CD4-positive, CD25-positive, alpha-beta regulatory T cell (primary cell): ENCODE measurements around the gene NFKBIZ. TPM values are rescaled to one million over a fixed set of nuclear protein-coding genes. Genes with fewer than 3 reads are reported as not detected.

Experiments used
- ATAC-seq, 2 donors: fragments of 150-1000 bp; cut with Tn5 transposase; one replicate each; pipeline ENCODE4 v1.10.0; 2021; ENCODE audit warnings: low read depth in 2 of 2, moderate number of reproducible peaks in 2 of 2, moderate library complexity in 1 of 2
- DNase-seq, 3 donors: peaks; one replicate each; pipeline versions ENCODE4 v3.0.0 to v3.0.0-alpha.2; 2012 to 2022; ENCODE audit warnings: mixed read lengths in 1 of 3
- H3K27ac ChIP-seq: one replicate; pipeline ENCODE4 v1.7.0; 2013; ENCODE audit warnings: mild to moderate bottlenecking, low read length; ENCODE audit not compliant: insufficient read depth, poor library complexity, severe bottlenecking
- H3K27me3 ChIP-seq: one replicate; pipeline ENCODE4 v1.7.0; 2013; ENCODE audit warnings: low read length; ENCODE audit not compliant: control insufficient read depth, insufficient read depth
- H3K36me3 ChIP-seq: one replicate; pipeline ENCODE4 v1.7.0; 2013; ENCODE audit warnings: mild to moderate bottlenecking, low read length, moderate library complexity; ENCODE audit not compliant: control insufficient read depth, insufficient read depth
- H3K4me1 ChIP-seq: 2 replicates; pipeline ENCODE4 v1.7.0; 2013; ENCODE audit warnings: mild to moderate bottlenecking, low read length; ENCODE audit not compliant: insufficient read depth, control insufficient read depth, poor library complexity, severe bottlenecking
- H3K4me3 ChIP-seq: one replicate; pipeline ENCODE4 v1.7.0; 2013; ENCODE audit warnings: low read depth, mild to moderate bottlenecking, low read length, moderate library complexity
- H3K9me3 ChIP-seq, 2 experiments: 1 replicate in 1 of 2; 2 replicates in 1 of 2; pipeline ENCODE4 v1.7.0; 2013; ENCODE audit warnings: low read length in 2 of 2, mild to moderate bottlenecking in 1 of 2, moderate library complexity in 1 of 2; ENCODE audit not compliant: control insufficient read depth in 2 of 2
- H3K27ac Mint-ChIP-seq, 3 donors: one replicate each; pipeline ENCODE4 v1.8.0; 2020 to 2022; ENCODE audit warnings: mild to moderate bottlenecking in 3 of 3, mixed read lengths in 3 of 3, moderate library complexity in 2 of 3
- H3K27me3 Mint-ChIP-seq: one replicate; pipeline ENCODE4 v1.8.0; 2022; ENCODE audit warnings: mild to moderate bottlenecking, mixed read lengths
- H3K36me3 Mint-ChIP-seq: one replicate; pipeline ENCODE4 v1.8.0; 2020; ENCODE audit warnings: mixed read lengths
- H3K4me1 Mint-ChIP-seq, 4 donors: one replicate each; pipeline ENCODE4 v1.8.0; 2020 to 2022; ENCODE audit warnings: mixed read lengths in 4 of 4, mild to moderate bottlenecking in 1 of 4
- H3K4me3 Mint-ChIP-seq, 4 donors: one replicate each; pipeline ENCODE4 v1.8.0; 2020 to 2022; ENCODE audit warnings: mild to moderate bottlenecking in 4 of 4, mixed read lengths in 4 of 4, moderate library complexity in 3 of 4
- H3K9me3 Mint-ChIP-seq, 7 donors: one replicate each; pipeline ENCODE4 v1.8.0; 2020 to 2022; ENCODE audit warnings: mixed read lengths in 7 of 7, mild to moderate bottlenecking in 3 of 7, moderate library complexity in 2 of 7
- polyA plus RNA-seq, 4 donors: library from polyadenylated mRNA; unstranded; fragments of 300-500 nt; fragmentation: Illumina TruSeq; gene quantifications; one replicate each; pipeline ENCODE4 v1.2.3, GENCODE V29; 2021
- total RNA-seq: library from RNA; stranded (reverse); gene quantifications from one replicate; pipeline ENCODE4 v1.2.3, GENCODE V29; 2022

The NFKBIZ gene
- total and polyA plus RNA-seq, 5 donors from 2014 or later = 15.2 to 637 (median 25.8) TPM

DNA sequence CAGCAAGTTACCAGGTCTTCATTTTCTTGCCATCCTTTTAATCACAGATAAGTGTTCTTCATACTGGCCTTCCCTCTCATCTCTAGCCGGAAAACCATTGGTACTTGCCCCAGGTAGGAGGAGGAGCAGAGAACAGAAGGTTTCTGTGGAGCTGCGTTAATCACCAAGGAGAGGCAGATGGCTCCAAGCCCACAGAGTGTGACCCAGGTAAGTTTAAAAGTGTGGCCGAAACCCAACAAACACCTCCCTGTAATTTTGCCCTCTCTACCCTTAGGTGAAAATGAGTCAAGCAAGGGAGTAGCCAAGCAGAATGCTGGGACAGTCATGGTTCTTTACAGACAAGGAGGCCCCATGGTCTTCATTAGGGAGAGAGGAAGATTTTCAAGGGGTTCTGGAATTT lies 37.3 kb downstream of the NFKBIZ start:
- Mint-ChIP-seq H3K27me3 (no peaks in the 10 kb centered on the region), H3K4me1 (no peaks in the 10 kb centered on the region), H3K27ac (no peak overlapping the region), H3K9me3 (peaks cover 0 to 5% (median 3%) of the 10 kb centered on the region in 7 donors), H3K36me3 (no peaks in the 10 kb centered on the region), H3K4me3 (no peak overlapping the region)
- no peaks in the 10 kb centered on the region for H3K27me3 ChIP-seq
- no peak for DNase-seq
- H3K9me3 ChIP-seq = no peaks in the 10 kb centered on the region
- no peak for ATAC-seq
- H3K36me3 ChIP-seq = no peaks in the 10 kb centered on the region
- H3K4me1 ChIP-seq = no peaks in the 10 kb centered on the region
- H3K27ac ChIP-seq = no peak overlapping the region
- H3K4me3 ChIP-seq = no peak overlapping the region

DNA sequence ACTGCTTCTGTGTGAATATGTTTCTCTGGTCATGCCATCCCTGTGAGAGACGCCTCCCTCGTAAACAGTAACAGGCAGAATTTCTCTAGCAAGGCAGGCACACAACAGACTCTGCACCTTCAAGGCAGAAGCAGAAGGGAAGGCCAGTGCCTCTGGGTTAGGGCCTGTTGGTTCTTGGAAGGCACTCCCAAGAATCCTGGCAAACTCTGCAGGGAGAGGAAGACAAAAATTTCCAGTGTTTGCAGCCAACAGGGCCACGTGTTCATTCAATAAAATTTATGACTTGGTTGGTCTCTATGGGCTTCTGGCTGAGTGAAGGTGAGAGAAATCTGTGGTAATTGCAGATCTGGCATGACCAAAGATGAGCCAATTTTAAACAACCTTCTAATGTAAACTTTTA lies 39.3 kb downstream of the NFKBIZ start:
- ATAC-seq (no peak), DNase-seq (no peak)
- Mint-ChIP-seq H3K27me3 (no peaks in the 10 kb centered on the region), H3K36me3 (no peaks in the 10 kb centered on the region), H3K4me3 (no peak overlapping the region), H3K9me3 (peaks cover 0 to 5% (median 3%) of the 10 kb centered on the region in 7 donors), H3K4me1 (peaks cover 0 to 1% (median 0%) of the 10 kb centered on the region in 4 donors), H3K27ac (peak overlapping the region in 1 of 3 donors; percentile 52)
- H3K9me3 ChIP-seq = no peaks in the 10 kb centered on the region
- H3K36me3 ChIP-seq = no peaks in the 10 kb centered on the region
- H3K27me3 ChIP-seq = no peaks in the 10 kb centered on the region
- no peak overlapping the region for H3K4me3 ChIP-seq
- H3K4me1 ChIP-seq = no peaks in the 10 kb centered on the region
- no peak overlapping the region for H3K27ac ChIP-seq

DNA sequence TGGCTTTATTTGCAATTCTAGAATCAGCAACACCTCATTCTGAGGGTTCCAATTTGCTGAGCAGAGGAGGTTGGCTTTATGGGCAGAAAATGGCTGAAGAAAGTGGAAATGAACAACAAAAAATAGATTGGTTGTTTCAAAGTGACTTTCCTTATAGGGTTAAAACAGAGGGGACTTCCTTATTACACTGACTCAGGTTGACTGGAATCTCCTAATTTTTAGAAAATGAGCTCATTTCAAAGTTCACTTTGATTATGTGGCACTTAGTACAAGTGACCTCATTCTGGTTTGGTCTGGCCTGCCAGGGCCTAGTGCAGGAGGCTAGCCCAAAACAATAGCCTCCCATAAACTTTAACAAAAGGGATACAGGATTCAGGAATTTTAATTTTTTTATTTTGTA lies 41.4 kb downstream of the NFKBIZ start:
- no peaks in the 10 kb centered on the region for H3K27me3 ChIP-seq
- no peak overlapping the region for H3K4me3 ChIP-seq
- no peak overlapping the region for H3K27ac ChIP-seq
- no peak overlapping the region for H3K4me3 Mint-ChIP-seq
- H3K9me3 Mint-ChIP-seq = peaks cover 0 to 4% (median 1%) of the 10 kb centered on the region in 7 donors
- no peaks in the 10 kb centered on the region for H3K4me1 ChIP-seq
- no peak for ATAC-seq
- no peaks in the 10 kb centered on the region for H3K36me3 Mint-ChIP-seq
- H3K9me3 ChIP-seq = no peaks in the 10 kb centered on the region
- H3K27ac Mint-ChIP-seq = no peak overlapping the region
- H3K36me3 ChIP-seq = no peaks in the 10 kb centered on the region
- DNase-seq = no peak
- H3K4me1 Mint-ChIP-seq = peaks cover 0 to 1% (median 0%) of the 10 kb centered on the region in 4 donors
- H3K27me3 Mint-ChIP-seq = no peaks in the 10 kb centered on the region

DNA sequence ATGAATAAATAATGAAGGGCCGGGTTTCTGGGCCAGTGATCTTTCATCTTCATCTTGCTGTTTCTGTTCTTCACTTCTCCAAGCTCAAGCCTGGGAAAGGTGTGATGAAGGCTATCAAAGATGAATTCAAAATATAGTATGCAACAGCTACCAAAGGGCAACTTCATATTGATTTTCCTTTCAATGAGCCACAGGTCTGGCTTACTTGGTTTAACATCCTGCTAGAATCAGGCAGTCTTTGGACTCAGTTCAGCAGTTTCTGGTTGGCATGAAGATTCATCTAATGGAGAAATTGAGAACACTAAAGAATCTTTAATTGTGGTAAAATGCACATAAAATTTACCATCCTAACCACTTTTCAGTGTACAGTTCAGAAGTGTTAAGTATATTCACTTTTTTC lies 43.3 kb downstream of the NFKBIZ start:
- DNase-seq = no peak
- Histone ChIP-seq H3K27ac (no peak overlapping the region), H3K9me3 (no peaks in the 10 kb centered on the region), H3K4me3 (no peak overlapping the region), H3K4me1 (no peaks in the 10 kb centered on the region), H3K27me3 (no peaks in the 10 kb centered on the region), H3K36me3 (no peaks in the 10 kb centered on the region)
- H3K36me3 Mint-ChIP-seq = no peaks in the 10 kb centered on the region
- no peak for ATAC-seq
- no peaks in the 10 kb centered on the region for H3K27me3 Mint-ChIP-seq
- no peak overlapping the region for H3K4me3 Mint-ChIP-seq
- peaks cover 0 to 2% (median 0%) of the 10 kb centered on the region in 7 donors for H3K9me3 Mint-ChIP-seq
- H3K27ac Mint-ChIP-seq = peak overlapping the region in 1 of 3 donors; percentile 81
- H3K4me1 Mint-ChIP-seq = peaks cover 0 to 1% (median 0%) of the 10 kb centered on the region in 4 donors

DNA sequence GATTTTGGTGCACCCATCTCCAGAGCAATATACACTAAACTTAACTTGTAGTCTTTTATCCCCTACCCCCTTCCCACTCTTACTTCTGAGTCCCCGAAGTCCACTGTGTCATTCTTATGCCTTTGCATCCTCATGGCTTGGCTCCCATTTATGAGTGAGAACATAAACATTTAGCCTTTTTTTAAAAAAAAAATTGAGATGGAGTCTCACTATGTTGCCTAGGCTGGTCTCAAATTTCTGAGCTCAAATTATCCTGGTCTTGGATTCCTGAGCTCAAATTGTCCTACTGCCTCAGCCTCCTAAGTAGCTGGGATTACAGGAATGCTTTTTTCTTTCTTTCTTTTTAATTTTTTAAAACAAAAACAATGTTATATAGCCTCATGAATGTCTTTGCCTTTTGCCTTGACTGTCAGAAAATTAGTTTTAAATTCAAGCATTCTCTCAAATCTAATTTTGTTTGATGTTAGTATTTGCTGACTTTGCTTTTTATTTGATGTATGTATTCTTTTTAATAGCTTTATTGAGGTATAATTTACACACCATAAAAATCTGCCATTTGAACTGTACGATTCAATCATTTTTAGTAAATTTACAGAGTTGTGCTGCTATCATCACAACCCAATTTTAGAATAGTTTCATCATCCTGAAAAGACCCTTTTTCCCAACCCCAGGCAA lies 46.9 kb downstream of the NFKBIZ start:
- H3K4me1 Mint-ChIP-seq = peaks cover 0 to 5% (median under 1%) of the 10 kb centered on the region in 4 donors
- no peak overlapping the region for H3K4me3 Mint-ChIP-seq
- H3K27ac Mint-ChIP-seq = no peak overlapping the region
- peaks cover 0 to 2% (median 0%) of the 10 kb centered on the region in 7 donors for H3K9me3 Mint-ChIP-seq
- Histone ChIP-seq H3K4me3 (no peak overlapping the region), H3K9me3 (no peaks in the 10 kb centered on the region), H3K27me3 (no peaks in the 10 kb centered on the region), H3K4me1 (no peaks in the 10 kb centered on the region), H3K36me3 (no peaks in the 10 kb centered on the region), H3K27ac (no peak overlapping the region)
- ATAC-seq (no peak), DNase-seq (no peak)
- no peaks in the 10 kb centered on the region for H3K36me3 Mint-ChIP-seq
- H3K27me3 Mint-ChIP-seq = peaks cover 8% of the 10 kb centered on the region

DNA sequence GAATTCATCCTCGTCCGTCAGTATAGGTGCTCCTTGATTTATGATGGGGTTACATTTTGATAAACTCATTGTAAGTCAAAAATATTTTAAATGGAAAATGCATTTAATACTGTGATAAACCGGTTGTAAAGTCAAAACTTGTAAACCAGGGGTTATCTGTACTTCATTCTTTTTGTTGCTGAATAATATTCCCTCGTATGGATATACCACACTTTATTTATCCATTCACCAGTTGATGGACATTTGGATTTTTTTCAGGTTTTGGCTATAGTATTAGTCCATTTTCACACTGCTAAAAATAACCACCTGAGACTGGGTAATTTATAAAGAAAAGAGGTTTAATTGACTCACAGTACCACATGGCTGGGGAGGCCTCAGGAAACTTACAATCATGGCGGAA lies 47.7 kb downstream of the NFKBIZ start:
- Mint-ChIP-seq H3K4me1 (peaks cover 0 to 5% (median under 1%) of the 10 kb centered on the region in 4 donors), H3K27ac (no peak overlapping the region), H3K27me3 (peaks cover 8% of the 10 kb centered on the region), H3K4me3 (no peak overlapping the region), H3K36me3 (no peaks in the 10 kb centered on the region), H3K9me3 (peaks cover 0 to 2% (median 0%) of the 10 kb centered on the region in 7 donors)
- Histone ChIP-seq H3K4me1 (no peaks in the 10 kb centered on the region), H3K27me3 (no peaks in the 10 kb centered on the region), H3K36me3 (no peaks in the 10 kb centered on the region), H3K4me3 (no peak overlapping the region), H3K27ac (no peak overlapping the region), H3K9me3 (no peaks in the 10 kb centered on the region)
- ATAC-seq = no peak
- DNase-seq = no peak

DNA sequence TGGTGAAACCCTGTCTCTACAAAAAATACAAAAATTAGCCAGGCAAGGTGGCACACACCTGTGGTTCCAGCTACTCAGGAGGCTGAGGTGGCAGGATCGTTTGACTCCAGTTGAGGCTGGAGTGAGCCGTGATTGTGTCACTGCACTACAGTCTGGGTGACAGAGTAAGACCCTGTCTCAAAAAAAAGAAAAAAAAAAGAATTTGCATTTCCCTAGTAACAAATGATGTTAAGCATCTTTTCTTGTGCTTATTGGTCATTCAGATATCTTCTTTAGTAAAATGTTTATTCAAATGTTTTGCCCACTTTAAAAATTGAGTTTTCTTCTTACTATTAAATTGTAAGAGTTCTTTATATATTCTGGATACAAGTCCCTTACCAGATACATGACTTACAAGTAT lies 48.7 kb downstream of the NFKBIZ start:
- H3K9me3 ChIP-seq = no peaks in the 10 kb centered on the region
- no peak for ATAC-seq
- H3K9me3 Mint-ChIP-seq = peaks cover 0 to 2% (median 0%) of the 10 kb centered on the region in 7 donors
- H3K27ac Mint-ChIP-seq = no peak overlapping the region
- H3K27me3 ChIP-seq = no peaks in the 10 kb centered on the region
- no peaks in the 10 kb centered on the region for H3K36me3 Mint-ChIP-seq
- no peaks in the 10 kb centered on the region for H3K36me3 ChIP-seq
- no peak overlapping the region for H3K4me3 ChIP-seq
- peaks cover 8% of the 10 kb centered on the region for H3K27me3 Mint-ChIP-seq
- H3K4me3 Mint-ChIP-seq = no peak overlapping the region
- H3K4me1 ChIP-seq = no peaks in the 10 kb centered on the region
- DNase-seq = no peak
- peaks cover 0 to 5% (median 0%) of the 10 kb centered on the region in 4 donors for H3K4me1 Mint-ChIP-seq
- H3K27ac ChIP-seq = no peak overlapping the region

DNA sequence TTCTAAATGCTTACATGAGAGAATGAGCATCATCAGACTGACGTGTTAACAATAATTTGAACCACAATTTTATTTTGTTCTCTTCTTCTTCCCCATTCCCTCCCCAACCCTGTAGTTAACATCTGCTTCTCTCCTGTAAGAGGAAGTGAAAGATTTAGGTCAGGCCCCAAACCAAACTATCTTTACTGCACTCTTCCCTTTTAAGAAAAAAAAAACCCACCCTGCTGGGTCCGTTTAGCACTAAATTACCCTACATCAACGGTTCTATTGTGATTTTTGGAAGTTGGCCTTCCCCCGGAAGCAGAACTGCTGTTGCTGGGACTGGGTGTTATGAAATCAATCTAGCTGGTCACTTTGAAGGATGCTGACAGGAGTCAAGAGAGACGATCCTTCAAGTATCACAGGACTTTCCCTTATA lies 49.4 kb downstream of the NFKBIZ start:
- Histone ChIP-seq H3K4me3 (no peak overlapping the region), H3K9me3 (no peaks in the 10 kb centered on the region), H3K27ac (no peak overlapping the region), H3K36me3 (no peaks in the 10 kb centered on the region), H3K4me1 (no peaks in the 10 kb centered on the region), H3K27me3 (no peaks in the 10 kb centered on the region)
- DNase-seq (no peak), ATAC-seq (peak in 1 of 2 donors; percentile 42)
- peaks cover 0 to 2% (median 0%) of the 10 kb centered on the region in 7 donors for H3K9me3 Mint-ChIP-seq
- H3K4me1 Mint-ChIP-seq = peaks cover 0 to 5% (median 0%) of the 10 kb centered on the region in 4 donors
- H3K27me3 Mint-ChIP-seq = peaks cover 8% of the 10 kb centered on the region
- H3K4me3 Mint-ChIP-seq = no peak overlapping the region
- no peaks in the 10 kb centered on the region for H3K36me3 Mint-ChIP-seq
- no peak overlapping the region for H3K27ac Mint-ChIP-seq
